Measurements from ENCODE around the gene CETN3. TPM values are rescaled to one million over a fixed set of nuclear protein-coding genes. Genes with fewer than 3 reads are reported as not detected.

Gene CETN3
- total RNA-seq, 2 donors from 2014 or later, result 10.1 to 12.2 TPM

GRCh38 chr5:90408571-90409317, 812 bp downstream of the CETN3 start:
- no peak for DNase-seq (ENCODE audit: low spot score)
- H3K4me3 ChIP-seq, result peak overlapping the region; percentile 94
- TF ChIP-seq CTCF (IDR thresholded peaks at IDR 0.05), result no peak
- H3K9me3 ChIP-seq, result no peaks in the 10 kb centered on the region
- H3K36me3 ChIP-seq, result no peaks in the 10 kb centered on the region
- no peak for ATAC-seq (ENCODE audit: insufficient number of reproducible peaks, low FRiP score, low read depth)
- H3K4me1 ChIP-seq (ENCODE audit: control insufficient read depth in 1 of 2, low read depth in 2 of 2), result peaks cover 6 to 10% of the 10 kb centered on the region in 2 donors
- no peaks in the 10 kb centered on the region for H3K27me3 ChIP-seq (replicated peaks; ENCODE audit: insufficient read depth)
- H3K27ac ChIP-seq, result peak overlapping the region; percentile 90 to 98

GRCh38 chr5:90406466-90406865, 3.1 kb downstream of the CETN3 start:
- Histone ChIP-seq H3K27ac (no peak overlapping the region), H3K4me1 (ENCODE audit: control insufficient read depth in 1 of 2, low read depth in 2 of 2) (peaks cover 6 to 10% of the 10 kb centered on the region in 2 donors), H3K27me3 (replicated peaks; ENCODE audit: insufficient read depth) (no peaks in the 10 kb centered on the region), H3K36me3 (no peaks in the 10 kb centered on the region), H3K9me3 (no peaks in the 10 kb centered on the region), H3K4me3 (no peak overlapping the region)
- DNase-seq (ENCODE audit: low spot score), result no peak
- ATAC-seq (ENCODE audit: insufficient number of reproducible peaks, low FRiP score, low read depth), result no peak
- no peak for TF ChIP-seq CTCF (IDR thresholded peaks at IDR 0.05)

GRCh38 chr5:90402521-90403255, 6.9 kb downstream of the CETN3 start:
- Histone ChIP-seq H3K4me3 (no peak overlapping the region), H3K36me3 (peaks cover 6% of the 10 kb centered on the region), H3K4me1 (ENCODE audit: control insufficient read depth in 1 of 2, low read depth in 2 of 2) (no peaks in the 10 kb centered on the region), H3K9me3 (no peaks in the 10 kb centered on the region), H3K27me3 (replicated peaks; ENCODE audit: insufficient read depth) (no peaks in the 10 kb centered on the region), H3K27ac (no peak overlapping the region)
- ATAC-seq (ENCODE audit: insufficient number of reproducible peaks, low FRiP score, low read depth), result no peak
- DNase-seq (ENCODE audit: low spot score), result no peak
- TF ChIP-seq CTCF (IDR thresholded peaks at IDR 0.05), result no peak

GRCh38 chr5:90399251-90399650, 10.3 kb downstream of the CETN3 start:
- Histone ChIP-seq H3K4me3 (no peak overlapping the region), H3K27me3 (replicated peaks; ENCODE audit: insufficient read depth) (no peaks in the 10 kb centered on the region), H3K36me3 (peaks cover 6% of the 10 kb centered on the region), H3K9me3 (no peaks in the 10 kb centered on the region), H3K27ac (no peak overlapping the region), H3K4me1 (ENCODE audit: control insufficient read depth in 1 of 2, low read depth in 2 of 2) (no peaks in the 10 kb centered on the region)
- no peak for ATAC-seq (ENCODE audit: insufficient number of reproducible peaks, low FRiP score, low read depth)
- no peak for DNase-seq (ENCODE audit: low spot score)
- TF ChIP-seq CTCF (IDR thresholded peaks at IDR 0.05), result no peak

- no peaks in the 10 kb centered on the region for H3K27me3 ChIP-seq (replicated peaks; ENCODE audit: insufficient read depth)
- H3K4me3 ChIP-seq, result no peak overlapping the region
- TF ChIP-seq CTCF (IDR thresholded peaks at IDR 0.05), result no peak
- ATAC-seq (ENCODE audit: insufficient number of reproducible peaks, low FRiP score, low read depth), result no peak
- DNase-seq (ENCODE audit: low spot score), result no peak
- no peak overlapping the region for H3K27ac ChIP-seq
- H3K9me3 ChIP-seq, result no peaks in the 10 kb centered on the region
- no peaks in the 10 kb centered on the region for H3K4me1 ChIP-seq (ENCODE audit: control insufficient read depth in 1 of 2, low read depth in 2 of 2)
- H3K36me3 ChIP-seq, result peaks cover 6% of the 10 kb centered on the region
These were observed 10.8 kb downstream of the CETN3 start for GRCh38 chr5:90398726-90399125.

Data from thoracic aorta (tissue), 2 donors.